Gastroesophageal sphincter (tissue), 3 donors: ENCODE measurements around the gene ETV2.

Source experiments
- CTCF ChIP-seq, 4 experiments: fragments of 200-600 bp in 2 of 4; fragments of 450-650 bp in 2 of 4; sonication (generic) in 1 of 4; IDR thresholded peaks; one replicate each; pipeline ENCODE4 v1.5.1; 2017 to 2019; ENCODE audit warnings: antibody characterized with exemption in 4 of 4, mild to moderate bottlenecking in 2 of 4, moderate library complexity in 2 of 4
- EP300 ChIP-seq: sonication (generic); formaldehyde crosslinking; IDR thresholded peaks from one replicate; pipeline ENCODE4 v1.6.1; 2017; ENCODE audit warnings: antibody characterized with exemption, mild to moderate bottlenecking
- POLR2A ChIP-seq, 2 donors: fragments of 450-650 bp; IDR thresholded peaks; one replicate each; pipeline ENCODE4 v1.6.1; 2017; ENCODE audit warnings: antibody characterized with exemption in 2 of 2, mild to moderate bottlenecking in 2 of 2, moderate library complexity in 1 of 2
- POLR2AphosphoS5 ChIP-seq: sonication (generic); formaldehyde crosslinking; IDR thresholded peaks from one replicate; pipeline ENCODE4 v1.6.1; 2017; ENCODE audit warnings: antibody characterized with exemption

- TF ChIP-seq CTCF (IDR thresholded peaks at IDR 0.05) = no peak
- TF ChIP-seq POLR2A (IDR thresholded peaks at IDR 0.05) = no peak
- TF ChIP-seq POLR2AphosphoS5 = no peak
- TF ChIP-seq EP300 = no peak
Measured at GRCh38 chr19:35650581-35650980, 9.0 kb downstream of the ETV2 start.
